ENCODE measurements around the gene ORC6.
"Not testable (repeated sequence)": the region's sequence is repeated elsewhere in the genome, so short reads cannot be mapped to it uniquely, and the experiment has no call there.

Gene ORC6

GRCh38 chr16:46689365-46690280 lies at the start of gene ORC6:
Gene ORC6, plus strand, starts transcription at chr16:46689659. Its CDS starts 47 bp downstream, at chr16:46689706.
- DNase-seq: peak; percentile 51

GRCh38 chr16:46648656-46649055 lies 40.8 kb upstream of the ORC6 start:
- no peak for DNase-seq

- no peak for DNase-seq
These were observed 39.7 kb upstream of the ORC6 start for GRCh38 chr16:46649588-46650253.

GRCh38 chr16:46650254-46650623 lies 39.2 kb upstream of the ORC6 start:
- no peak for DNase-seq

GRCh38 chr16:46651305-46651704 lies 38.2 kb upstream of the ORC6 start:
- DNase-seq: no peak

GRCh38 chr16:46658925-46659324 lies 30.5 kb upstream of the ORC6 start:
- DNase-seq: no peak

- DNase-seq: no peak
These were observed 27.3 kb upstream of the ORC6 start for GRCh38 chr16:46662123-46662522.

GRCh38 chr16:46673320-46674013 lies 16.0 kb upstream of the ORC6 start:
- DNase-seq: no peak

GRCh38 chr16:46677943-46678342 lies 11.5 kb upstream of the ORC6 start:
- not testable (repeated sequence) for DNase-seq

GRCh38 chr16:46681867-46682266 lies 7.6 kb upstream of the ORC6 start:
- not testable (repeated sequence) for DNase-seq

- DNase-seq: no peak
These were observed 2.5 kb upstream of the ORC6 start for GRCh38 chr16:46686815-46687473.

- DNase-seq: no peak
These were observed 2.0 kb upstream of the ORC6 start for GRCh38 chr16:46687486-46687885.

GRCh38 chr16:46688101-46688653 lies 1.3 kb upstream of the ORC6 start:
- no peak for DNase-seq

GRCh38 chr16:46688654-46689364 lies 650 bp upstream of the ORC6 start, which contains the start of gene VPS35:
Gene VPS35, minus strand, starts transcription at chr16:46689178. Its CDS starts 45 bp downstream, at chr16:46689133.
- peak; percentile 87 for DNase-seq

GRCh38 chr16:46690281-46691178 lies 1.1 kb downstream of the ORC6 start:
- no peak for DNase-seq

- DNase-seq: no peak
These were observed 2.3 kb downstream of the ORC6 start for GRCh38 chr16:46691726-46692125.

GRCh38 chr16:46693598-46693997 lies 4.1 kb downstream of the ORC6 start:
- DNase-seq: no peak

- no peak for DNase-seq
These were observed 6.5 kb downstream of the ORC6 start for GRCh38 chr16:46695937-46696336.

- DNase-seq: no peak
These were observed 7.5 kb downstream of the ORC6 start for GRCh38 chr16:46696957-46697356.

- no peak for DNase-seq
These were observed 10.6 kb downstream of the ORC6 start for GRCh38 chr16:46700048-46700447.

- no peak for DNase-seq
These were observed 12.2 kb downstream of the ORC6 start for GRCh38 chr16:46701615-46702014.
